Endothelial cell of umbilical vein (primary cell): ENCODE measurements around the gene NOXA1.

Source experiments
- POLR2A ChIP-seq: IDR thresholded peaks from 2 replicates; pipeline ENCODE4 v1.6.1; 2012; ENCODE audit warnings: low read depth, mild to moderate bottlenecking, control low read depth, low read length
- POLR2AphosphoS5 ChIP-seq: IDR thresholded peaks from 2 replicates; pipeline ENCODE4 v1.6.1; 2012; ENCODE audit warnings: low read depth, mild to moderate bottlenecking, control low read depth, low read length, moderate library complexity; ENCODE audit not compliant: insufficient read depth

- no peak for TF ChIP-seq POLR2AphosphoS5
- no peak for TF ChIP-seq POLR2A
Measured at GRCh38 chr9:137388589-137389427, 34.4 kb upstream of the NOXA1 start.
